ENCODE data around the gene HTD2.

- TF ChIP-seq CTCF (IDR thresholded peaks at IDR 0.05) (no peak), POLR2AphosphoS5 (IDR thresholded peaks at IDR 0.05) (no peak), POLR2A (IDR thresholded peaks at IDR 0.05) (no peak)
Measured at GRCh38 chr3:58340594-58341244, 34.4 kb downstream of the HTD2 start.
